NCI-H345 (cell line): ENCODE data around the gene SLX4IP.

Experiments used
- DNase-seq: peaks from one replicate; lab custom pipeline; 2025; lab: John Stamatoyannopoulos, UW

SLX4IP gene

DNA sequence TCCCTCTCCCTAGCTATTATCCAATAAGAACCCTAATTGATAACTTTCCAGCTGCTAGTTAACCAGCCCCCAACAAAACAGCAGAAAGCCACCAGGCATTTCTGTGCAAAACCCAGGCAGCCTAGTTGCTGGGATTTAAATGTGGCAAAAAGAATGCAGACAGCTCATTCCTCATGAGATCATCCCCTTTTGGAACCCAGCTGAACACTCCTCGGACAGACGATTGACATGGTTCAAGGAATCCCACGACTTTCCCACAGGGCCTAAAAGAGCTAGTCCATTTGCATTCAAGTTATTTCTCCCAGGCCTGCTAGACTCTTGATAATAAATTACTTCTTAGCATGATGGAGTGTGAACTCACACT is 214.7 kb downstream of the SLX4IP start:
- DNase-seq: no peak

- no peak for DNase-seq
Measured at GRCh38 chr20:10651227-10651990, 216.3 kb downstream of the SLX4IP start.

- DNase-seq: no peak
Measured at GRCh38 chr20:10652185-10652584, 217.1 kb downstream of the SLX4IP start.

DNA sequence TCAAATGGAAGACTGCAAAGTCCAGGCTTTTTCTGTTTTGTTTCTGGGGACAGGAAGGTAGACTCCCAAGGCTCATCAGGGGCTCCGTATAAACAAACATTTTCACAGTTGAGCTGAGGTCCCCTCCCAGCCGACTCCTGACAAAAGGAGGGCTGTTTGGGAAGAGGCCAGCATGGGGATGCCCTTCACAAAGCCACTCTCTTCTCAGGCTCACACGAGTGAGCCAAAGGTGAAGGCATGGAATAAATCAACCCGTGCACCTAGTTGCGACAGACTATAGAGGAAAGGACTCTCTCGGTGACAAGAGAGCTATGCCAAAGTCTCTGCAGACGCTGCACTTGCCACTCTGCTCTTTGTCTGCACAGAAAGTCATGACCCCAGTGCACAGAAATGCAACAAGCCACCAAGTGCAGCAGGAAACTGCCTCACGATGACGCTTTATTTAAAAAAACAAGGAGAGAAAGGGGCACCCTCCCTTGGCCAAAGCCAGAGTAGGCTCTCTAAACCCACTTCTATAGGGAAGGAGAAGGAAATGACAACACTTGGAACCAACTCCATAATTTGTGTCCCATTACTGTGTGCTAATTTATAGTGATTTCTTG is 217.7 kb downstream of the SLX4IP start:
- peak; percentile 48 for DNase-seq

- DNase-seq: no peak
Measured at GRCh38 chr20:10653599-10654249, 218.6 kb downstream of the SLX4IP start.

- no peak for DNase-seq
Measured at GRCh38 chr20:10654250-10654610, 219.1 kb downstream of the SLX4IP start.

DNA sequence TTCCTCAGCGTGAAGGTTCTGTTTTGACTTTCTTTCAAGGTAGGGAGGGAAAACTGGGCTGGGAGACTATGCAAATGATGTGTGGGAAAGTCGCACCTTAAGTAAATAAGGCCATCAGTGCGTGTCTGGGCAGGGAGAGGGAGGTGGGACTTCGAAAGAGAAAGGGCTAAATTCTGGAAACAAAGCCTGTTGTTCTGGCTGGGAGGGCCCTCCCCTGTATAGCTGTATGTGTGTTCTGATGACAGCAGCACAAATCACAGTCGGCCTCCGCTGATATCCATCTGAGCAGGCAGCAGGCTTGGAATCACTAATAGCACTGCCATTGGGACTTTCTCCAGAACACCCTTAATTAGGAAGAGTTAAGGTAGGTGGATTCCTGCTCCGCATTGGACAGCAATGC is 219.5 kb downstream of the SLX4IP start:
- peak; percentile 72 for DNase-seq

DNA sequence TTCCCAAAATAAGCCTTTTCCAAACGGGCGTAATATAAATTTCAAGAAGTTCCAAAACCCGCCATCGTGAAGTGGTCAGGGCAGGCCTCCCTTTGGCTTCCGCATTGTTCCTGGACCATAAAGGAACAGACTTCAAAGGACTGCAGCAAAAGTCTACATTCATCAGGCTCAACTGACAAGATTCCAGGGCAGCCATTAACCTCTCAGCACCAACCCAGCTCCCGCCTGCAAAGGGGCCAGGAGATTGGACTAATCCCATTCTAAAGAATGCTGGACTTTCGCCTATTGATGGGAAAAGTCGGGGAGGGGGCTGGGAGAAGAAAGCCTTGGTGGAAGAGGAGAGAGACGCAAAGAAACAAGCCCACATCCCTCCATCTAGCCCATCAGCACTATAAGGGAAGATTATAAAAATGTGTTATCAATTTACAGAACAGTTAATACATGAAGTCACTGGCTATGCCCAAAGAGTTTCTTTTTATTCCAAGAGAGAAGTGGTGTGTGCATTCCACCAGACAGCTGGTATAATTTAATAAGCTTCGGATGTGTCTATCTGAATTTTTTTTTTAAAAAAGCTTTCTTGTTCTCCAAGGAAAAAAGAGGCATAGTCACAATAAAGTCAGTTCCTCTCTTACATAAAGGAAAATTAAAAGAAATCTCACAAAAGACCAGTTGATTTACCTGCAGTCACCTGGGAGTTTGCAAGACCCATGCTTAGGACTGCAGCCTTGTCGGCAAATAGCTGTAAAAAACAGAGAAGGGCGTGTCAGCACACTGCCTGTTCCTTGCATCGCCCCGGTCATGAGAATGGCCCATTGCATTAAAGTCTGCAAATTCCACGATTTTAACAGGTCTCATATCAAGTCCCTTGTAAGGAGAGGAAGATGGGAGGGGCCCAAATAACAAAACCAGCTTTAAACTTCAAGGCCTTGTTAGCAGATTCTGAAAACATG is 220.9 kb downstream of the SLX4IP start:
- no peak for DNase-seq

- no peak for DNase-seq
Measured at GRCh38 chr20:10657453-10657852, 222.3 kb downstream of the SLX4IP start.

DNA sequence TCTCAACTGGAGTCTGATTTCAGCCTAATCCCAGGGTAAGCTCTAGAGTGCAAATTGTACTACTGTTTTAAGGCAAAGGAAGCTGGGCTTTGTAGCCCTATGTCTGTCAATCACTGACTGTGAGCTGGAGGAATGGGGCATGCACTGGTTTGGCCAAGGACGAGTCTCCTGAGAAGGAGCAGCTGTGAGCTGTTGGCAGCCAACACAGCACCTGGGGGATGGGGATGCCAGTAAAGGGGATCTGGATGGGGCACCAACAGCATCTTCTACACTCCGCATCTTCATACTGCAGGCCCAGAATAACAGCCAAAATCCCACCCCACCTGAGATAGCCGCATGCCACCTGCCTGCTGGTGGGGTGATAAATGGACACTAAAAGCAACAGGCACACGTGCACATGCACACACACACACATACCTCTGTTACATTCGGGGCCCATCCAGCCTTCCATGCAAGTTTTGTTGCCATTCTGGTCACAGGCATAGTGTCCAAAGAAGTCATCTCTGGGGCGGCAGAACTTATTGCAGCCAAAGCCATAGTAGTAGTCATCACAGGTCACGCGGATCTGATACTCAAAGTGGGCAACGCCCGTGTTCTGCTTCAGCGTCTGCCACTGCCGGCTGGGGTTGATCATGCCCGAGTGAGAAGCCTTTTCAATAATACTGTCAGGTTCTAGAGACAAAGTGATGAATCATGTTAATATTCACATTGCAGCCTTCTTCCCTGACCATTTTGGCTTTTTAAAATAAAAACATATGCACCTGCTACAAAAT is 223.1 kb downstream of the SLX4IP start:
- no peak for DNase-seq

GRCh38 chr20:10658876-10659632 is 223.9 kb downstream of the SLX4IP start:
- no peak for DNase-seq

GRCh38 chr20:10659651-10660601 is 224.8 kb downstream of the SLX4IP start:
- peak; percentile 26 for DNase-seq

DNA sequence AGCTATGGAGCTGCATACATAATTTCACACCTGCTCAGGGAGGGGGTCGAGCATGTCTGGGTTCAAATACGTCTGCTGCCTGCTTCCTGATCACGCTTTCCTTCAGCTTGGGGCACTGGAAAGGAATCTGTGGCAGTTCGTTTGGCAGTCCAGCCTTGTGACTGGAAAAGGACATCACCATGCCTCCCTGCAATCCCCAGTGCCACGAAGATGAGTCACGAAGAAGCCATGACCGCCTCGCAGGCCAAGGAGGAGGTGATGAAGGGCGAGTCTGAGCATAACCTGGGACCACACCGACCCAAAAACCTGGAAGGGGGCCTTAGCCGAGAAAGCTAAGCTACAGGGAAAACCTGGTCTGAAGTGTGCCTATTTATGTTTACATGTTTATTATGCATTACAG is 225.6 kb downstream of the SLX4IP start:
- no peak for DNase-seq

- no peak for DNase-seq
Measured at GRCh38 chr20:10661261-10661660, 226.2 kb downstream of the SLX4IP start.

- DNase-seq: no peak
Measured at GRCh38 chr20:10662151-10662550, 227.0 kb downstream of the SLX4IP start.

DNA sequence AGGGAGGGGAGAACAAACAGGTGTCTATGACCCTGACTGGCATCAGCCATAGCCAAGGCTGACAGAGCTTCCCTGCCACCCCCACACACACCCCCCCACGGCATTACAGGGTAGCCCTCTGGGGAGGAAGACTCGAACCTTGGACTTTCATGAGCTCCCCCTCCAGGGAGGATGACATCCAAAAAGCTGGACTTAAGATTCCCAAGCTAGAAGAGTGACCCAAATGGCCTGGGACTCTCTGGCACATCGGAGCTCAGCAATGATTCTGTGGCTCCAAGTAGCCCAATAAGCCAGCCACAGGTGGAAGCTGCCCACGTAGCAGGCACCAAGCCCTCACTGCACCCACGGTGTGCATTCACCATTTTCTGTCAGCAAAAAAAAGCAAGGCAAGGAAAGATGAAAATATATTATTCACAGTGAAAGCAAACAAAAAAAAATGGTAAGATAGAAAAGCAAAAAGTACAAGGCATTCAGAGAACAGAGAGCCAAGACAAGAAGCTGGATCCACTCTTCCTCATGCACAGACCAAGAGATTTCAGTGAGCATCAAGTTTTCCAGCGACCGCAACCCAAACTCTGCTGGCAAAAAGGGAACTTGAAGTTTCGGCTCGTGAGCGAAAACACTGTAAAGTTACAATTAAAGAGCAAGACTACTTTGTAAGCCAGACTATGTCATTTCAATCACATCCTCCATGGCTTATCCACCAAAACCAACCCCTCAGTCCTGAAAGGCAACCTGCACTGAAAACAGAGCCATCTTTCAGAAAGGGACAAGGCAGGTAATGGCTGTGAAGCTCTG is 227.8 kb downstream of the SLX4IP start:
- DNase-seq: no peak

- no peak for DNase-seq
Measured at GRCh38 chr20:10663756-10664155, 228.7 kb downstream of the SLX4IP start.

DNA sequence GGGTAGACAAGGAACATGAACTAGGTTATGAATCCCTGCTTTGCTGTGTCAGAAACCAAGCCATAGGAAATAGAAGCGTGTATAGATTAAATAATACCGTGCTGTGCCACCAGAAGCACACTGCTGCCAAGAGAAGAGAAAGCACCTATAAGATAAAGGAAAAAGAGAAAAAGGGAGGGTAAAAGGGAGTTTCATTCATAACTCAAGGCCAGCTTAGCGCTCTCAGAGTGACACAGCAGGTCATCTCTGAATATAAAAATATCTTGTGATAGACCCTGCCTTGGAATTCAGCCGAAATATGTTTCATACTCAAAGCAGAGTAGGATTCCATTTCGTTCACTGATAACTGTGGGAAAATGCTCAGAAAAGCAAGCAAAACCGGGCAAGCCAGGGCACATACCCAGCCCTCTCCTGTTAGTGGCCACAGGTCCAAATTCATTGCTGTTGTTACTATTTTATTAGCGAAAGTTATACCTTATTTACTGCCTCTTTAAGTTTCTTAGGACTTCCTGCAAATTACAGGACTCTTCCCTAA is 230.0 kb downstream of the SLX4IP start:
- DNase-seq: no peak

GRCh38 chr20:10665791-10666190 is 230.7 kb downstream of the SLX4IP start:
- no peak for DNase-seq
